HL-60 (cell line): ENCODE results near the gene ITGA8.

Experiments
- DNase-seq, 2 experiments: peaks; one replicate each; pipeline ENCODE4 v3.0.0-alpha.2; 2010 to 2020; ENCODE audit warnings: low read depth in 1 of 2, low spot score in 1 of 2
- H3K27ac ChIP-seq: fragments of 250-450 bp; sonication (Bioruptor Pico); replicated peaks from 2 replicates; pipeline ENCODE4 v1.5.1; 2020; ENCODE audit warnings: mild to moderate bottlenecking, moderate library complexity
- H3K27me3 ChIP-seq: fragments of 250-450 bp; sonication (Bioruptor Pico); 2 replicates; pipeline ENCODE4 v1.5.1; 2021; ENCODE audit warnings: mild to moderate bottlenecking, moderate library complexity; ENCODE audit not compliant: insufficient read depth, poor library complexity, severe bottlenecking
- H3K4me3 ChIP-seq: replicated peaks from 2 replicates; pipeline ENCODE4 v1.5.1; 2011; ENCODE audit warnings: mild to moderate bottlenecking, control low read depth, low read length; ENCODE audit not compliant: insufficient read depth
- CTCF ChIP-seq: IDR thresholded peaks from one replicate; pipeline ENCODE4 v1.5.1; 2011; ENCODE audit warnings: low read length, control low read depth, inconsistent platforms; ENCODE audit not compliant: insufficient read depth
- GABPA ChIP-seq: IDR thresholded peaks from 2 replicates; pipeline ENCODE4 v1.6.1; 2012; ENCODE audit warnings: low read depth
- POLR2AphosphoS5 ChIP-seq: IDR thresholded peaks from 2 replicates; pipeline ENCODE4 v1.6.1; 2012; ENCODE audit warnings: low read depth
- REST ChIP-seq: IDR thresholded peaks from 2 replicates; pipeline ENCODE4 v1.6.1; 2012; ENCODE audit warnings: low read depth; ENCODE audit not compliant: insufficient replicate concordance
- SPI1 ChIP-seq: IDR thresholded peaks from 2 replicates; pipeline ENCODE4 v1.6.1; 2012; ENCODE audit warnings: low read depth, mild to moderate bottlenecking, borderline replicate concordance

The ITGA8 gene

GRCh38 chr10:15739254-15739970 is 19.7 kb upstream of the ITGA8 start:
- TF ChIP-seq REST = no peak
- TF ChIP-seq SPI1 = no peak
- no peak for TF ChIP-seq GABPA
- no peak for TF ChIP-seq POLR2AphosphoS5
- TF ChIP-seq CTCF = no peak
- Histone ChIP-seq H3K4me3 (no peak overlapping the region), H3K27me3 (no peaks in the 10 kb centered on the region), H3K27ac (no peak overlapping the region)
- no peak for DNase-seq

GRCh38 chr10:15738270-15738925 is 18.7 kb upstream of the ITGA8 start:
- DNase-seq = no peak
- H3K27me3 ChIP-seq = no peaks in the 10 kb centered on the region
- no peak overlapping the region for H3K27ac ChIP-seq
- H3K4me3 ChIP-seq = no peak overlapping the region
- TF ChIP-seq REST = no peak
- no peak for TF ChIP-seq CTCF
- no peak for TF ChIP-seq SPI1
- no peak for TF ChIP-seq POLR2AphosphoS5
- no peak for TF ChIP-seq GABPA

- TF ChIP-seq GABPA (no peak), POLR2AphosphoS5 (no peak), SPI1 (no peak), CTCF (no peak), REST (no peak)
- Histone ChIP-seq H3K27ac (no peak overlapping the region), H3K4me3 (no peak overlapping the region), H3K27me3 (no peaks in the 10 kb centered on the region)
- peak in 1 of 2 experiments; percentile 2 for DNase-seq
Measured at GRCh38 chr10:15737656-15738055, 17.9 kb upstream of the ITGA8 start.
